HS-27A (cell line): Measurements from ENCODE around the gene C1D.
"Not testable (repeated sequence)": the region's sequence is repeated elsewhere in the genome, so short reads cannot be mapped to it uniquely, and the experiment has no call there.

ENCODE experiments used
- DNase-seq: peaks from one replicate; pipeline ENCODE4 v3.0.0-alpha.2; 2012; ENCODE audit warnings: low read depth, missing footprints

C1D gene

GRCh38 chr2:68062680-68063387 lies at the start of gene C1D:
TSS of gene C1D (minus strand) at chr2:68063004. CDS start at chr2:68047310, 15,694 bp downstream.
- peak; percentile 52 for DNase-seq

- no peak for DNase-seq
These were observed 47.3 kb upstream of the C1D start for GRCh38 chr2:68110102-68110501.

GRCh38 chr2:68108120-68108519 lies 45.3 kb upstream of the C1D start:
- no peak for DNase-seq

GRCh38 chr2:68107475-68107874 lies 44.7 kb upstream of the C1D start:
- DNase-seq = no peak

- DNase-seq = no peak
These were observed 41.5 kb upstream of the C1D start for GRCh38 chr2:68104111-68104835.

GRCh38 chr2:68103709-68104055 lies 40.9 kb upstream of the C1D start:
- no peak for DNase-seq

GRCh38 chr2:68103030-68103708 lies 40.4 kb upstream of the C1D start:
- DNase-seq = no peak

- DNase-seq = no peak
These were observed 37.4 kb upstream of the C1D start for GRCh38 chr2:68100189-68100588.

- no peak for DNase-seq
These were observed 36.5 kb upstream of the C1D start for GRCh38 chr2:68099260-68099659.

GRCh38 chr2:68098291-68098797 lies 35.5 kb upstream of the C1D start:
- no peak for DNase-seq

- no peak for DNase-seq
These were observed 31.3 kb upstream of the C1D start for GRCh38 chr2:68094111-68094510.

- no peak for DNase-seq
These were observed 30.8 kb upstream of the C1D start for GRCh38 chr2:68093634-68094033.

- DNase-seq = no peak
These were observed 28.7 kb upstream of the C1D start for GRCh38 chr2:68091439-68092034.

- no peak for DNase-seq
These were observed 27.2 kb upstream of the C1D start for GRCh38 chr2:68089961-68090360.

GRCh38 chr2:68088940-68089339 lies 26.1 kb upstream of the C1D start:
- no peak for DNase-seq

- no peak for DNase-seq
These were observed 23.4 kb upstream of the C1D start for GRCh38 chr2:68086166-68086565.

GRCh38 chr2:68083346-68083745 lies 20.5 kb upstream of the C1D start:
- DNase-seq = no peak

GRCh38 chr2:68074050-68074449 lies 11.2 kb upstream of the C1D start:
- no peak for DNase-seq

GRCh38 chr2:68063797-68064646 lies 1.2 kb upstream of the C1D start:
- not testable (repeated sequence) for DNase-seq

- no peak for DNase-seq
These were observed 2.2 kb downstream of the C1D start for GRCh38 chr2:68060652-68061051.

- no peak for DNase-seq
These were observed 2.8 kb downstream of the C1D start for GRCh38 chr2:68059784-68060525.
